HepG2 (cell line): ENCODE data around the gene NPAS2.

ENCODE experiments used
- ADNP ChIP-seq: sonication (generic); formaldehyde crosslinking; IDR thresholded peaks from 2 replicates; pipeline ENCODE4 v1.4.0; 2020; ENCODE audit warnings: missing genetic modification reagents
- ARNTL ChIP-seq: sonication (generic); formaldehyde crosslinking; IDR thresholded peaks from 2 replicates; pipeline ENCODE4 v1.4.0; 2020; ENCODE audit warnings: mild to moderate bottlenecking, missing genetic modification reagents
- KDM5B ChIP-seq: sonication (generic); formaldehyde crosslinking; IDR thresholded peaks from 2 replicates; pipeline ENCODE4 v1.4.0; 2020; ENCODE audit warnings: missing genetic modification reagents, mild to moderate bottlenecking, borderline replicate concordance
- MXI1 ChIP-seq: IDR thresholded peaks from 3 replicates; pipeline ENCODE4 v1.6.1; 2012; ENCODE audit warnings: low read depth, low read length, inconsistent platforms, borderline replicate concordance
- NONO ChIP-seq, 2 experiments: fragments of 450-650 bp in 1 of 2; sonication (generic) in 1 of 2; formaldehyde crosslinking in 1 of 2; IDR thresholded peaks in 1 of 2; conservative IDR thresholded peaks in 1 of 2; 2 replicates each; pipeline versions ENCODE4 v1.6.1 to v1.8.0; 2017 to 2022; ENCODE audit warnings: mild to moderate bottlenecking in 1 of 2, missing genetic modification reagents in 1 of 2, moderate library complexity in 1 of 2
- NR3C1 ChIP-seq: sonication (generic); formaldehyde crosslinking; IDR thresholded peaks from 2 replicates; pipeline ENCODE4 v1.4.0; 2020; ENCODE audit warnings: missing genetic modification reagents
- TCF7 ChIP-seq: sonication (generic); IDR thresholded peaks from 2 replicates; pipeline ENCODE4 v1.6.1; 2016; ENCODE audit warnings: antibody characterized with exemption, low read depth
- ZBTB8A ChIP-seq: sonication (generic); formaldehyde crosslinking; IDR thresholded peaks from 2 replicates; pipeline ENCODE4 v1.4.0; 2020; ENCODE audit warnings: mild to moderate bottlenecking, low read depth, missing genetic modification reagents, borderline replicate concordance
- ZNF274 ChIP-seq: sonication (generic); formaldehyde crosslinking; IDR thresholded peaks from 2 replicates; pipeline ENCODE4 v1.5.1; 2020; ENCODE audit warnings: mild to moderate bottlenecking, missing genetic modification reagents
- ZNF350 ChIP-seq: sonication (generic); formaldehyde crosslinking; IDR thresholded peaks from 2 replicates; pipeline ENCODE4 v1.4.0; 2020; ENCODE audit warnings: mild to moderate bottlenecking, low read depth, missing genetic modification reagents, borderline replicate concordance
- ZNF749 ChIP-seq: sonication (generic); formaldehyde crosslinking; IDR thresholded peaks from 2 replicates; pipeline ENCODE4 v1.8.0; 2022; ENCODE audit warnings: mild to moderate bottlenecking, missing genetic modification reagents, moderate library complexity, borderline replicate concordance
- ZNF766 ChIP-seq: sonication (generic); formaldehyde crosslinking; IDR thresholded peaks from 2 replicates; pipeline ENCODE4 v1.5.0; 2020; ENCODE audit warnings: missing genetic modification reagents, borderline replicate concordance
- ZNF777 ChIP-seq: sonication (generic); formaldehyde crosslinking; IDR thresholded peaks from 2 replicates; pipeline ENCODE4 v1.4.0; 2020; ENCODE audit warnings: missing genetic modification reagents
- TF ChIP-seq, protein P1 (sequence below): sonication (generic); formaldehyde crosslinking; IDR thresholded peaks from 2 replicates; pipeline ENCODE4 v1.5.0; 2020; ENCODE audit warnings: mild to moderate bottlenecking, missing genetic modification reagents, moderate library complexity

DNA sequence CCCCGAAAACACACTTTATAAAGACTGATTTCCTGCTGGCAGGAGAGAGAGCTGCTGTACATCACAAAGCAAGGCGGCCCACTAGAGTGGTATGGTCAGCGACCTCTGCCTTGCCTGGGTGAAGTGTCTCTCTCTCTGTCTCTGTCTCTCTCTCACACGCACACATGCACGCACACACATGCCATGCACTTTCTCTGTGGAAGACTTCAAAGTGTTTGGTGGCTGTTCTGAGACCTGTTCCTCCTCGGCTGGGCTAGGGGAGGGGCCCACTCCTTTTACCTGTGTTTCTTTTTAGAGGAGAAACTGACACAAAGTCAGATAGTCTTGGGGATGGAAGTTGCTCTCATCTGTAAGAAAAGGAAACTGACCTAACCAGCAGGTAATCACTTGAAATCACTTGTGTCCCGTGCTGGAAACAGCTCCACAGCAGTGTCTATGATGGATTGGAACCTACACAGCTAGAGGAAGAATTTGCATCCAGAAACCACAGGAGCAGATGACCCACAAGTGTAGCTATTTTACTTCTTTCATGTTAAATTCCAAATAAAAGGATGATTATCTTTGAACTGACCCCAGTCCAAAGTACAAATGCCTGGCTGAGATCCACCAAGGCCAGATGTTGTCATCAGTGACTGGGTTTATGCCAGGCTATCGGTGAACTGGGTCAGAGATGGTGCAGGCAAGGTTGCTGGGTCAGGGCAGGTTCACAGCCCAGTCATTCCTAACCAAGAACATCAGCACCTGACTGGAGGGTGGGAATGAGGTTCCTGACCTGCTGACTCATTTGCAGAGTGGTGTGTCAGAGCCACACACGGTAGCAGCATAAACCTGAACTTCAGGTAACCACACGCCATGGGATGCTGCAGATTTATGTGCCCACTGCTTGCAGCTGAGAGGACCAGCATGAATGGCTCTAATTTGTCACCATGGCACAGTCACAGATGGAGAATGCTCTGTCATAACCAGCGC, 63.0 kb downstream of the NPAS2 start:
- TF ChIP-seq ARNTL (CRISPR knock-in tag) (no peak), ZNF350 (CRISPR knock-in tag) (no peak; the same call in 1 of the 2 replicates), ZNF766 (CRISPR knock-in tag) (no peak), ZNF777 (no peak), NONO (IDR thresholded peaks at IDR 0.05) (no peak), NONO (CRISPR knock-in tag; conservative IDR thresholded peaks at IDR 0.05) (peak; percentile 65; the same call in 1 of the 2 replicates), TCF7 (peak; percentile 79), ZNF274 (CRISPR knock-in tag) (no peak), NR3C1 (CRISPR knock-in tag) (no peak), ADNP (CRISPR knock-in tag) (no peak), KDM5B (CRISPR knock-in tag) (peak; percentile 19; the same call in 1 of the 2 replicates), ZBTB8A (no peak), MXI1 (peak; percentile 69; the same call in 1 of the 3 replicates), ZNF749 (CRISPR knock-in tag) (no peak)
- TF ChIP-seq, protein P1, sequence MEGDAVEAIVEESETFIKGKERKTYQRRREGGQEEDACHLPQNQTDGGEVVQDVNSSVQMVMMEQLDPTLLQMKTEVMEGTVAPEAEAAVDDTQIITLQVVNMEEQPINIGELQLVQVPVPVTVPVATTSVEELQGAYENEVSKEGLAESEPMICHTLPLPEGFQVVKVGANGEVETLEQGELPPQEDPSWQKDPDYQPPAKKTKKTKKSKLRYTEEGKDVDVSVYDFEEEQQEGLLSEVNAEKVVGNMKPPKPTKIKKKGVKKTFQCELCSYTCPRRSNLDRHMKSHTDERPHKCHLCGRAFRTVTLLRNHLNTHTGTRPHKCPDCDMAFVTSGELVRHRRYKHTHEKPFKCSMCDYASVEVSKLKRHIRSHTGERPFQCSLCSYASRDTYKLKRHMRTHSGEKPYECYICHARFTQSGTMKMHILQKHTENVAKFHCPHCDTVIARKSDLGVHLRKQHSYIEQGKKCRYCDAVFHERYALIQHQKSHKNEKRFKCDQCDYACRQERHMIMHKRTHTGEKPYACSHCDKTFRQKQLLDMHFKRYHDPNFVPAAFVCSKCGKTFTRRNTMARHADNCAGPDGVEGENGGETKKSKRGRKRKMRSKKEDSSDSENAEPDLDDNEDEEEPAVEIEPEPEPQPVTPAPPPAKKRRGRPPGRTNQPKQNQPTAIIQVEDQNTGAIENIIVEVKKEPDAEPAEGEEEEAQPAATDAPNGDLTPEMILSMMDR (CRISPR knock-in tag): no peak
